Germinal center (tissue), 1 donor: ENCODE measurements around the gene WSCD1.

ENCODE experiments used
- DNase-seq: peaks from one replicate; pipeline ENCODE4 v3.0.0; 2012; ENCODE audit warnings: mixed read lengths, low spot score

Gene WSCD1

DNA sequence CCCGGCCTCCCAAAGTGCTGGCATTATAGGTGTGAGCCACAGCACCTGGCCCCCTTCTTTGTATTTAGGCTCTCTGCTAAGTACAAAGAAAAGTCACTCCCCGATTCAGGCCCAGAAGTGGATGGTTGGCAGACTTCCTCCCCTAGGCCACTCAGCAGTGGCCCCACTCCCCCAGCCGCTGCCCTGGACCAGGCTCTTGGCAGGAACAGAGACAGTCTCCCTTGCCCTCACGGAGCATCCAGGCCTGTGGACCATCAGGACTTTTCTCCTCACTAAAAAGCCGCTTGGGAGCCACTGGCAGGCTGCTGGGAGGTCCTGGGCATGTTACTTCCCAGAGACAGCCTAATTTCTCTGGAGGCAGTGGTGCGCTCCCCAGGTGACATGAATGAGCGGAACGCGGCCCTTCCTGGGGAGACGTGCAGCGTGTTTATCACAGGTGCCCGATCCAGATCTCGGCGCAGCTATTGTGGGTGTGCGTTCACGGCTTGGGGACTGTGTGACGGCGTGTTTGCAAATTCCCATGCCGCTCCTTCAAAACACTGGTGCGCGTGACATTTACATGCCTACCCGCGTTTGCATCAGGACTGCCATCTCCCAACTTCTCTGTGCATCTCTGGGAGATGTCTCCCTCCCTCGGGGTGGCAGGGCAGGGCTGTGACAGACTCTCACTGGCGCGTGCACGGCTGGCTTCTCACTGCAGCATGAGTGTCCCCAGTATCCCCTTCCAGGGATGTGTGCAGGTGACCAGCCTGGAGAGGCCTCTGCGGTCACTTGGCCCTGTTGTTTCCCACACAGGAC lies 16.6 kb downstream of the WSCD1 start:
- DNase-seq, result no peak

DNA sequence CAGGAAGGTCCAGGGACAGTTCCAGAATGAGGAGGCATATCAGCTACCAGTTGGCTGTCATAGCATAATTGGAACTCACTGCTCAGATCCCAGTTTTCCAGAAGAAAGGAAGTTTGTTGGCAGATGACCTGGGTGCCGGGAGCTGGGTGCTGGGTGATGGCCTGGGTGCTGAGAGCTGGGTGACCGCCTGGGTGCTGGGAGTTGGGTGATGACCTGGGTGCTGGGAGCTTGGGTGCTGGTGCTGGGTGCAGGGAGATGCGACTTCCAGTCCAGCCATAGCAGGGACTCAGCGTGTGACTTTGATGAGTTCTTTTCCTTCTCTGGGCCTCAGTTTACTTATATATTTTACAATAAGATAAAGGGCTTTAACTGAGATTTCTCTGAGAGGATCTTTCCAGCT lies 18.0 kb downstream of the WSCD1 start:
- DNase-seq, result no peak

DNA sequence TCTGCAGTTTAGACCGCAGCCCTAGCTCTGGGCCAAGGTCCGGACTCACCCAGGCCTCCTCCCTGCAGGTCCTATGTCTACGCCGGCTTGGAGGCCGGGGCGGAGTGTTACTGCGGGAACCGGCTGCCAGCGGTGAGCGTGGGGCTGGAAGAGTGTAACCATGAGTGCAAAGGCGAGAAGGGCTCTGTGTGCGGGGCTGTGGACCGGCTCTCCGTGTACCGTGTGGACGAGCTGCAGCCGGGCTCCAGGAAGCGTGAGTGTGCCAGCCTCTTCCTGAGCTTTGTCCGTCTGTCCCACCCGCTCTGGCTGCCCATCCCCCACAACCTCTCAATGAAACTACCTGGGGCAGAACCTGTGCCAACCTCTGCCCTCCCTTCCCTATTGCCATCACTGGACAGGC lies 20.1 kb downstream of the WSCD1 start:
- no peak for DNase-seq

DNA sequence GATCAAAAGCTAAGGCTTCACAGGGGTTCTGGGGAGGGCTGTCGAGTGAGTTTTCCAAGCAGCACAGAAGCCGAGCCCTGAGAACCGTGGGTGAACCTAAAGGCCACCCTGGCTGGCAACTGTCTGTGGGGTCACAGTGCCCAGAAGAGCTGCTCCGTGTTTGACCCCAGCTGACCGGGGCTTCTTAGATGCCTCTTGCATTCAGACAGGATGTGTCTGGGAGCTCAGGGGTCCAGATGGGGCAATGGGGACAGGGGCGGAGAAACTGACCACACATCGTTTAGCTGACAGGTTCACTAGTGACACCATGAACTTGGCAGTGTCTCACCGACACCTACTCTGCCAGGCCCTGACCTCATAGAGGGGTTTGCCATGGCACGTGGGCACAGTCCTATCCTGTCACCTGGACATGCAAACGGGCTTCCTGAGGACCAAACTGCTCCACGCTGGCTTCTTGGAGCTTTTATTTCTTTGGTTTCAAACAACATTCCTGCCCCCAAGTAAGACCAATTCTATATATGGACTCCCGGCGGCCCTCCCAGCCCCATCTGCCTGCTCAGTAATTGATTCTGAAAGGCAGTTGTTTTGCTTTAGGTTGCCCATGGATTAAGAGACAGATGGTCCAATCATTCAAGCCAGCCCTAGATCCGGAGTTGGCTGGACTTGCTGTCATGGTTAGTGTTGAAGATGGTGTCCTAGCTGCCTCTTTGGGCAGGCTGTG lies 22.2 kb downstream of the WSCD1 start:
- no peak for DNase-seq

DNA sequence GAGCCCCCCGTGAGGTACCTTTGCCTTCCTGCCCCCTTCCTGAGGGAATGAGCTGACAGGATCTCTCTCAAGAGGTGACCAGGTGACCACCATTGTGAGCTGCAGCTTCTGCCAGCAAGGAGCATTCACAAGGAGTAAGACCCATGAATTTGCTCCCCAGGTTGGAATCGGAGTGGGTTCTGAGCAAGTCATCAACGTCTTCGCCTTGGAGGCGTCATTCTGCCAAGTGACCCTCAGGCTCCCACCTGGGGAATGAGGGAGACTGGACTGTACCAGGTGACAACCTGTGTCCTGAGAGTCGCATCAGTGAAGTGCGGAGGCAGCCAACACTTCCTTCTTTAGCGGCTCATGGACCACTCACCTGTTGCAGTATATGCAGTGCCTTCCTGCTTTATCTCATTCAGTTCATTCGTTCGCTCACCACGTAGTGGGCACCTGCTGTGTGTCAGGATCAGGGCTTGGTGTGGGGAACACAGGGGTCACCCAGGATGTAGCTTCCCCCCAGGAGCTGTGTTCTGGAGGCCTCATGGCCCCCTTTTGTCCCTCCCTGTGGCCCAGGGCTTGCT lies 22.8 kb downstream of the WSCD1 start:
- DNase-seq, result no peak

DNA sequence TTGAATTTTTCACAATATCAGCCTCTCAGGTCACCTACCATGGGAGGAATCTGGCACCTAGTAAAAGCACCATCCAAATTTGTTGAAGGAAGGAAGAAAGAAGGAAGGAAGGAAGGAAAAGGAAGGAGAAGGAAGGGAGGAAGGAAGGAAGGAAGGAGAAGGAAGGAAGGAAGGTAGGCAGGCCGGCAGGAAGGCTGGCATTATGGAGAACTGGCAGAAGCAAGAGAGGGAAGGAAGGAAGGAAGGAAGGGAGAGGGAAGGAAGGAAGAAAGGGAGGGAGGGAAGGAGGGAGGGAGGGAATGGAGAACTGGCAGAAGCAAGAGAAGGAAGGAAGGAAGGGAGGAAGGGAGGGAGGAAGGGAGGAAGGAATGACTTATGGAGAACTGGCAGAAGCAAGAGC lies 24.3 kb downstream of the WSCD1 start:
- no peak for DNase-seq

DNA sequence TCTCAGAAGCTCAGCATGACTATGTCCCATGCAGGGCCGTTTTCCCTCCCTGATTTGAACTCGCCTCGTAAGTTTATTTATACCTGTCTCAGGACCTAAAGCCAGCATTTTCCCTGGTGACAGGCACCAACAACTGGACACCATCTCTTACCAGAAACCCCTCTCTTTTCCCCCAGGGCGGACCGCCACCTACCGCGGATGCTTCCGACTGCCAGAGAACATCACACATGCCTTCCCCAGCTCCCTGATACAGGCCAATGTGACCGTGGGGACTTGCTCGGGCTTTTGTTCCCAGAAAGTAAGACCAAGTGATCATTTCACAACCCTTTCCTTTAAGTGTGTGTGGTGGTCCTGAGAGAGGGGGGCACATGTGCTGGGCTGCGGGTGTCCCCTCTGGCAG lies 24.7 kb downstream of the WSCD1 start:
- DNase-seq, result no peak

DNA sequence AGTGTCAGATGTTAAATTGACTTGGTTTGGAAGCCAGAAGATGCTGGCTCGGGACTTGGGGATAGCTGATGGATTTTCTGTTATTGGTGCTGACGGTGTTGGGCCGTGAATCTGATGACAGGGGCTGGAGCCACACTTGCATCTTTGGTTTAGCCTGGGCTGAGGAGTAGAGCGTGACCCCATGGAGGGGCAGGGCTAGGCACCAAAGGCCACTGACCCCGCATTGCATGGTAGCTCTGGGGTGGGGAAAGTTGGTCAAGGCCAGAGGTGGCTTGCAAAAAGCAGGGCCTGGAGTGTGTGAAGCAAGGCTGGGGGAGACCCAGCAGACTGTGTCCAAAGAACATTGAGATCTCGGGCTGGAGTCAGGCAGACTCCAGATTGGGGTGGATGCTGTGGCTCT lies 25.3 kb downstream of the WSCD1 start:
- DNase-seq, result no peak

DNA sequence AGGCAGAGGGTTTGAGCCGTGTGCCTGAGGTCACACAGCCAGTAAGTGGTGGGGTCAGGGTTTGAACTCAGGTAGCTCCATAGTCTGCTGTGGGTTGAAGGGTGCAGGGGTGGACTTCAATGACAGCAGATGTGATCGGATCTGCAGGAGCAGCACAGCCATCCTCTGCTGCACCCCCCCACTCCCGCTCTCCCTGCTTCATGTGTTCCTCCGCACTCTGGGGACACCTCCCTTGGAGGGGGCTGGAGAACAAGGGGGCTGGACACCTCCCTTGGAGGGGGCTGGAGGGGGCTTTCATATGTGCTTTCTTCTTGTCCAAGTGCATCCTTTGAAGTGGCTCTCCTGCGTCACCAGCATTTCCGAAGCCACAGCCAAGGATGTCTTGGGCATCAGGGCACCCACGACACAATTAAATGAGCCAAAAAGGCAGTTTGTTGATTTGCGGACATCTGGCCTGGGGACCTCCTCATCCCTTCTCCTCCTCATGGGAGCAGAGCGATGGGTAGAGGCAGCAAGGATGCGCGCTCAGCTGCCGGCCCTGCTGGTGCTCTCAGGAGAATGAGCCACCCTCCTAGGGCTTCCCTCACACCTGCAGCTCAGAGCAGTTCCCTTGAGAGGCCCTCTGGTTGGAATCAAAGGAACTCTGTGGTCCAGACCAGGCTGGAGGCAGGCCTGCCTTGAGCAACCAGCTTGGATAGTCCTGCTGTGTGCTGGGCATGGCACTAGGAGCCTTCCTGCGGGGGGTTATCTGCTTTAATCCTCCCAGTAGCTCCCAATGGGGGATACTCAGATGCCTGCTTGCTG lies 26.2 kb downstream of the WSCD1 start:
- no peak for DNase-seq

DNA sequence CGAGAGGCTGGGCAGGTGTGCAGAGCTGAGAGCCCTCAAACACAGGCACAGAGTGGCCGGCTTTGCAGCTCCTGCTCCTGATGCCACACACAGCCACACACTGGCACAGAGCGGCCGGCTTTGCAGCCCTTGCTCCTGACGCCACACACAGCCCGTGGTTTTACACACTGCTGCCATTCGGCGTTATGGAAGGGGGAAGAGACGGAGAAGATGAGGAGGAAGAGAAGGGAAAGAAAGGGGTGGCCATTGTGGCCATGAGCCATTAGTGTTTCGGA lies 26.8 kb downstream of the WSCD1 start:
- DNase-seq, result no peak

DNA sequence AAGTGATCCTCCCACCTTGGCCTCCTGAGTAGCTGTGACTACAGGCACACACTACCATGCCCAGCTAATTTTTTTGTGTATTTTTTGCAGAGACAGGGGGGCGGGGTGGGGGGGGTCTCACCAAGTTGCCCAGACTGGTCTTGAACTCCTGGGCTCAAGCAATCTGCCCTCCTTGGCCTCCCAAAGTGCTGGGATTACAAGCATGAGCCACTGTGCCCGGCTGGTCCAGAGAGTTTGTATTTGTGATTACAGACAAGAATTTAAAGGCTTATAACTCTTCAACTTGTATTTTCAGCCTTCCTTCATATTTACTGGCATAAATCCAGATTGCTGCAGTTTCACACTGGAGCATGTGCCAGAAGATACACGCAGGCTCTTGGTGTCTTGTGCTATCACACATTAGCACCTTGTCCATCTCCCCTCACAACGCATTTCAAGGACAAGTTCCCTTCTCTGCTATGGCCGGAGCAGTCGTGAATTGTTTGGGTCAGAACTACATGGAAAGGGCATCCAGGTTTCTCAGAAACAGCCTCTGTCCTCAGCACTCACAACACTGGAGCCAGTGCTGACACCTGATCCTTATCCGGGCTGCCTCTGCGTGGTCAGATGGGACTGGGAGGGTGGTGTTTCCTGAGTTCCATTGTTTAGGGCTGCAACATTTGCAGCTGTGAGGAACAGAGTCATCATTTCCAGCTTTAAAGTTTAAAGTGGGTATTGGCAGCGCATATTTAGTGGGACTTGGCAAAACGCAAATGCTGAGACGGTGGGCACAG lies 28.1 kb downstream of the WSCD1 start:
- DNase-seq, result no peak

DNA sequence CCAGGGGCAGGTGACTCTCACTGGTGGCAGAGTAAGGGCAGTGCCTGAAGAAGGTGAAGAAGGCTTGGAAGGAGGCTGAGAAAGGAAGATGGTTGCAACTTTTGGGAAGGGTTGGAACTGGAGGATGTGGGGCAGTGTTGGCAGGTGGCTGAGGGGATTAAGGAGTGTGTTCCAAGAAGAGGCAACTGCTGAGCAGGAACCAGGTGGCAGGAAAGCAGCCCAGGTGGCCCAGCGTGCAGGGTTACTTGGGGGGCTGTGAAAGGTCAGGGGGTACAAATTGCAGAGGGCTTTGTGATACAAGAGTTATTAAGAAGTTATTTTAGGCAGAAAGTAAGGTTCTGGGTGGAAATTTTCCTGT lies 28.6 kb downstream of the WSCD1 start:
- no peak for DNase-seq

DNA sequence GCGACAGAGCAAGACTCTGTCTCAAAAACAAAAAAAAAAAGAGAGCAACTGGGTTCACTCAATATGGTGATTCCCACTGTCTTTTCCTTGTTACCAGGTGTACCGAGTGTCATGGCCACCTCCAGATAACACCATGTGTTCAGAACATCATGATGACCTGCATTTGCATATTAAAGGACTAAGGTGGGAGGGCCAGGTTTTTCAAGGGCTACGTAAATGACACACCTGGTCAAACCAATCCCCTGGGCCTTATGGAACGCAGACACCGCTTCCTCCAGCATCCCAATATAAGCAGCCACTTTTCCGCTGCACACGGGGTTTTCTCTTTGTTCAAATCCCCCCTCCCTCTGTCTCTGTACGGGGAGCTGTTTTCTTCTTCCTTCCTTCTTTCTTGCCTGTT lies 29.3 kb downstream of the WSCD1 start:
- no peak for DNase-seq

DNA sequence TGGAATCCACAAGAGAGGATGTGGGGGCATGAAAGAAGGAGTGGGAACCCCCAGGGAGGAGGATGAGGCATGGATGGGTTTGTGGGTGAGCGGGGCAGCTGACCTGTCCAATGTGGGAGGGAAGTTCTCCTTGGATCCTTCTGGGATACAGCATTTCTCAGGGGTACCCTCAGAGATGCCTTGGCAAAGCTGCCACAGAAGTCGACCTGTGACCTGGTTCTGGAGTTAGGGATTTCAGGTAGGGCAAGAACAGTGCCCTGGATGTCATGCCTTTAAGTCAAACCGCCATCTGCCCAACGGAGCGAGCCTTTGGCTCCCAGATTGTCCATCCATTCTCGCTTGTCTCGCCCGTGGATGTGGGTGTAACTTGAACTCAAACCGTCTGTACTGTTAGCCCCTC lies 30.0 kb downstream of the WSCD1 start:
- no peak for DNase-seq

DNA sequence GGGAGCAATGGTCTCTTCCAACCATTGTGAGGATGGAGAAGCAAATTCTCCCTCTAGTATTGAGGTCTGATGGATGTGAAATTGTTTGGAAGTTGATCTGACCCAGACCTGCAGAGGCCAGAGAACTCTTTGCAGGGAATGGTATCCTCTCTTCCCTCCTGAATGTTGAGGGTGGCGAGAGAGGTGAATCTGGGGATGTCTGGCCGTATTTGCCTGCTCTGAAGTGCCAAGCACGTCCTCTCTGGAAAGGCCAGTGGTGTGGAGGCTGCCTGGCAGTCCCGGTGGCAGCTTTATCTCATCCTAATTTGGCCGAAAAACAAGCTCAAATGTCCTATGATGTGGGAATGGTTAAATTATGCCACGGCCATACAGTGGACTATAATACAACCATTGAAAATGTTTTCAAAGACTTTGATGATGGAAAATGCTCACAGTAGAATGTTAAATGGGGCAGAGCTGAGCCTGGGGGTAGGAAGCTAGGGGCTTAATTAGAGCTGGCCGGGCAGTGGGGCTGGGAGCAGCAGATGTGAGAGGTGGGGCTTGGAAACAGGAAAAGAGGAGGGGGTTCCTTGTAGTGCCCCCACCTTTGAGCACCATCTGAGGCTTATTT lies 30.8 kb downstream of the WSCD1 start:
- DNase-seq, result no peak

DNA sequence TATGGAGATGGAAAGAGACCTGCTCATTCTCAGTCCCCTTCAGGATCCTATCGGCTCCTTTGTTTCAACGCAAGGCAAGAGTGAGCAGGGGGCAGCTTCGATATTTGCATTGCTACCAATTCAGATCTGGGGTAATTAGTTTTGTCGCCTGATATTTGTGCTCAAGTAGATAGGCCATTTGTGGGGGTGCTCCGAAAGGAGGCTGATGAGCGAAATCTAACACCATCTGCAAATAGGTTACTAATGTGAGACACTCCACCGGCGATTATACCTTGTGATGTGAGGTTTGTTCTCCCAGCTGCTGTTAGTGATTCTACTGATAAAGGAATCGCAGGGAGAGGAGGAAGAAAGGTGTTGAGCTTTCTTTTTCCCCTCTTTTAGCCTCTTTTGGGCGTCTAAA lies 31.5 kb downstream of the WSCD1 start:
- no peak for DNase-seq

DNA sequence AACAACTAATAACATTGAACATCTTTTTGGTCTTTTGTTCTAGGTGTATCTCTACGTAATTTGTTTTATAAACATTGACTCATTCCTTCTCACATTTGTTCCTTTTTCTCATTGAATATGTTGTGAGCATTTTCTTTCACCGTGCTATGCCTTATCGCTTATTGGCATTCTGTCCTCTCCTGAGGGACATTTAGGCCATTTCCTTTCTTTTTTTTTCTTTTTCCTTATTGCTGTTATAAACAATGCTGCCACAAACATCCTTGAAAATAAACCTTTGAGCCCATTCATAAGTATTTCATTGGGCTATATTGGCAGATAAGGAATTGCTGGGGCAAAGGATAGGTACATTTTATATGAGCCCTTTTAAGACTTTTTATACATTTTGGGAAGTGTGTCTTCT lies 32.4 kb downstream of the WSCD1 start:
- DNase-seq, result no peak

DNA sequence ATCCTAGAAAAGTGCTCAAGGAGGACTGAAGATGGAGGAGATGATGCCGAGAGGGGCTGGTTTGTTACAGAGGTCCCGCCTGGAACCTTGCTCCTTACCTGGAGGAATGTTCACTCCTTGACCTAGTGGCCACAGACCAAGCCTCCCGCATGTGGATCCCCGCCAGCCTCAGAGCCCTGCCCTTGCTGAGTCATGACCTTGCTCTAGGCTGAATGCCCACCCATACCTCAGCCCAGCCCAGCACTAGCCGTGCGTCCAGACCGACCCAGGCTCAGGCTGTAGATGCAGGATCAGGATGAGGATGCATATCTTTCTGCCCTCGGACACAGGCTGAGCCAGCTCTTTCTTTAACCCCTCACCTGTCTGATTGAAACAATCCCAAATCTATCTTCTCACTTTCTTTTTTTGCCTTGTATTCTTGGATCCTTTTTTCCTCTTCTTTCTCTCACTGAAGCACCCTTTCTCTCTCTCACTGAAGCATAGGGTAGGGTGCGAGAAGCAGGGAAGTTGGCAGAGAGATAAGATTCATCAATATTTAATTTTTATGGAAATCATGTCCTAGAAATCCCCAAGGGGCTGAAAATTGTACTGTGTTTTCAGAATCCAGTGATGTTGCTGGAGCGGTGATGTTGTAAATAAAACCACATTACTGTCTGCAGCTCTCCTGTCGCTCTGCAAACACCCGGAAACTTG lies 34.9 kb downstream of the WSCD1 start:
- DNase-seq, result no peak

DNA sequence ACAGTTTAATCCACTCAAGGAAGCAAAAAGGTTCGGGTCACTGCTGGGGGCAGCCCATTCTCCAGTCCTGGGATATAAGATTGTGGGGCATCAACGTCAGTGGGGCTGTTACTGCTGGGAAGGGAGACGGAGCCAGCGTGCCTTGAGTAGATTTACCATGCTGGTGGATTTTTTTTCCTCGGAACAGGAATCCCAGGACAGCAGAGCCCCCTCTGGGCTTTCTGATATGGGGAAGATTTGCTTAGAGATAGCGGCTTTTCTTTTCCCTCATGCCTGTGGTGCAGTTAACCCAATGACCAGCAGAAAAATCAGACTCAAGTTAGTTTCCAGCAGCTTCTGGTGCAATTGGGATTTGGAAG lies 35.4 kb downstream of the WSCD1 start:
- no peak for DNase-seq

DNA sequence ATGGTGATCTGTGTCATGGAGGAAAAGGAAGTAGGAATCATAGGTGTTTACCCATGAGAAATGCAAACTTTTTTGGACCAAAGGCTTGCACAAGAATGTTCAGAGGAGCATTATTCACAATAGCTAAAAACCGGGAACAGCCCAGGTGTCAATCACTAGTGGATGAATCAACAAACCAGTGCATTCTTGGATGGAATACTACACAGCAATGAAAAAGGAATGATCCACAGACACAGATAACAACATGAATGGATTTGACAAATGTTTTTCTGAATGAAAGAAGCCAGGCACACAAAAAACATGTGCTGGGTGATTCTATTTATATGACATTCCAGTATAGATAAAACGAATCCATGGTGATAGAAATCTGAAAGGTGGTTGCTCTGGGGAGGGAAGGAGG lies 36.0 kb downstream of the WSCD1 start:
- DNase-seq, result no peak

DNA sequence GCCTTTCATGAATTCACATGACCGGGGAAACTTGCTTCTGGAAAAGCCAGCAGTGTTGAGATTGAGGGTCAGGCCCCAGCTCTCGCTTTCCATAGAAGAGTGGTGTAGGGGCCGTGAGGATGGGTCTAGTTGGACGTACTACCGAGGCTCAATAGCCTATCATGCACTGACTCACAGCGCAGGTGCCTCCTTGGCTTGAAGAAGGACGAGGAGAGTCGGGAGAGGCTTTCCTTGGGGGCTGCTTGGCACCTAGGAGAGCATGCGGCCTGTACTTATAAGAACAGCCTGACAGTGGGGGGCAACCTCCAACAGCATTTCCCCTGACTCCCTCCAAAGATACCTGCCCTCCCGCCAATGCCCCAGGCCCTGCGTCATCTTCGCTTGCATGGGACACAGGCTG lies 37.6 kb downstream of the WSCD1 start:
- no peak for DNase-seq
